K562 (cell line): ENCODE measurements around the gene CITED2. TPM values are rescaled to one million over a fixed set of nuclear protein-coding genes. Genes with fewer than 3 reads are reported as not detected.
A peak's percentile ranks its signal among the peaks of the same experiment; 100 is the strongest.

Experiments used
- BRD4 ChIP-seq: fragments of 200-600 bp; sonication (generic); IDR thresholded peaks from 2 replicates; pipeline ENCODE4 v1.6.1; 2017; ENCODE audit warnings: inconsistent platforms
- BRF1 ChIP-seq: IDR thresholded peaks from 3 replicates; pipeline ENCODE4 v1.6.1; 2011; ENCODE audit warnings: borderline replicate concordance, mild to moderate bottlenecking; ENCODE audit not compliant: insufficient read length; ENCODE audit errors: extremely low read depth
- CAMTA2 ChIP-seq: fragments of 250-450 bp; sonication (Bioruptor Pico); conservative IDR thresholded peaks from 2 replicates; pipeline ENCODE4 v1.5.1; 2022
- CBX2 ChIP-seq: fragments of 200-600 bp; sonication (generic); IDR thresholded peaks from one replicate; pipeline ENCODE4 v1.6.1; 2012; ENCODE audit warnings: mild to moderate bottlenecking, low read length, inconsistent platforms; ENCODE audit not compliant: insufficient read depth, poor library complexity, severe bottlenecking
- CBX3 ChIP-seq, 2 experiments: IDR thresholded peaks; 1 replicate in 1 of 2; 2 replicates in 1 of 2; pipeline ENCODE4 v1.6.1; 2012; ENCODE audit warnings: inconsistent platforms in 2 of 2, low read length in 2 of 2, borderline replicate concordance in 1 of 2, control low read depth in 1 of 2
- CBX8 ChIP-seq: fragments of 200-600 bp; sonication (generic); IDR thresholded peaks from 2 replicates; pipeline ENCODE4 v1.6.1; 2012; ENCODE audit warnings: borderline replicate concordance, mixed run types, low read depth, mild to moderate bottlenecking, moderate library complexity, mixed read lengths, low read length, control low read depth, inconsistent platforms; ENCODE audit not compliant: poor library complexity, severe bottlenecking; ENCODE audit errors: extremely low read depth
- CHD1 ChIP-seq: fragments of 200-600 bp; sonication (generic); IDR thresholded peaks from one replicate; pipeline ENCODE4 v1.6.1; 2012; ENCODE audit warnings: mild to moderate bottlenecking, moderate library complexity, low read length, inconsistent platforms
- GATA2 ChIP-seq: sonication (generic); formaldehyde crosslinking; IDR thresholded peaks from 2 replicates; pipeline ENCODE4 v1.4.0; 2020; ENCODE audit warnings: mild to moderate bottlenecking, missing genetic modification reagents
- GTF2F1 ChIP-seq: IDR thresholded peaks from 2 replicates; pipeline ENCODE4 v1.6.1; 2011; ENCODE audit warnings: low read depth, low read length, improper control_type of control experiment
- HES1 ChIP-seq: fragments of 450-650 bp; IDR thresholded peaks from 2 replicates; pipeline ENCODE4 v1.6.1; 2016; ENCODE audit warnings: low read depth, mild to moderate bottlenecking, moderate library complexity
- ID3 ChIP-seq, 2 experiments: fragments of 250-450 bp in 1 of 2; fragments of 450-650 bp in 1 of 2; sonication (Bioruptor Pico) in 1 of 2; IDR thresholded peaks; 2 replicates each; pipeline versions ENCODE4 v1.6.1 to v1.8.0; 2016 to 2021; ENCODE audit warnings: mild to moderate bottlenecking in 2 of 2, moderate library complexity in 2 of 2, missing compliant biosample characterization in 1 of 2, missing genetic modification characterization in 1 of 2
- IRF2 ChIP-seq: sonication (generic); formaldehyde crosslinking; IDR thresholded peaks from 2 replicates; pipeline ENCODE4 v1.8.1; 2022; ENCODE audit warnings: mild to moderate bottlenecking, missing genetic modification reagents
- PREB ChIP-seq: sonication (generic); formaldehyde crosslinking; IDR thresholded peaks from 2 replicates; pipeline ENCODE4 v1.8.1; 2023; ENCODE audit warnings: mild to moderate bottlenecking, missing genetic modification reagents
- TSC22D4 ChIP-seq: fragments of 450-650 bp; IDR thresholded peaks from 2 replicates; pipeline ENCODE4 v1.6.1; 2016; ENCODE audit warnings: missing genetic modification characterization, missing biosample characterization, control low read depth
- ZFP36 ChIP-seq: fragments of 150-350 bp; IDR thresholded peaks from 2 replicates; pipeline ENCODE4 v1.6.1; 2018; ENCODE audit warnings: low read length, low read depth; ENCODE audit not compliant: partially characterized antibody
- ZNF143 ChIP-seq: sonication (generic); formaldehyde crosslinking; IDR thresholded peaks from 2 replicates; pipeline ENCODE4 v1.9.0; 2022; ENCODE audit warnings: mild to moderate bottlenecking, missing genetic modification reagents
- ZNF280A ChIP-seq: fragments of 450-650 bp; IDR thresholded peaks from 2 replicates; pipeline ENCODE4 v1.6.1; 2018; ENCODE audit warnings: mild to moderate bottlenecking, low read depth; ENCODE audit not compliant: partially characterized antibody
- ZNF639 ChIP-seq, 2 experiments: fragments of 200-800 bp in 1 of 2; sonication (Bioruptor generic) in 1 of 2; sonication (generic) in 1 of 2; formaldehyde crosslinking in 1 of 2; IDR thresholded peaks in 1 of 2; conservative IDR thresholded peaks in 1 of 2; 2 replicates each; pipeline versions ENCODE4 v1.5.0 to v1.6.1; 2016 to 2020; ENCODE audit warnings: missing compliant biosample characterization in 1 of 2, missing genetic modification characterization in 1 of 2, missing genetic modification reagents in 1 of 2
- polyA plus RNA-seq, 8 experiments: library from polyadenylated mRNA; depleted of rRNA in 4 of 8; stranded (reverse) in 5 of 8; unstranded in 3 of 8; fragments of >200 nt; fragmentation: Nextera tagmentation in 2 of 8; fragmentation: Illumina TruSeq in 1 of 8; extraction: Ambion mirVana in 2 of 8; extraction: Trizol in 1 of 8; gene quantifications; 2 replicates each; pipeline versions ENCODE4 v1.2.1 to v1.2.3, GENCODE V29; 2011 to 2014; ENCODE audit warnings: inconsistent platforms in 1 of 8, missing spikeins in 1 of 8
- total RNA-seq, 7 experiments: library from RNA; depleted of rRNA in 6 of 7; stranded (reverse); fragments of >200 nt in 6 of 7; fragmentation: Illumina TruSeq in 2 of 7; extraction: Trizol in 2 of 7; gene quantifications; 2 replicates each; pipeline versions ENCODE4 v1.2.1 to v1.2.3, GENCODE V29; 2011 to 2021; ENCODE audit warnings: low replicate concordance in 1 of 7

CITED2 gene
- total and polyA plus RNA-seq, 9 of the 15 experiments (the other 6 are each of a cell fraction or from before 2014, with no cell fraction given): 0.21 to 86.1 (median 17.5) TPM

- TF ChIP-seq ZNF280A (no peak), CHD1 (peak; percentile 82), GTF2F1 (peak; percentile 92), BRD4 (peak; percentile 94; the same call in 1 of the 2 replicates), HES1 (no peak), ZNF143 (CRISPR knock-in tag) (no peak), ID3 (CRISPR knock-in tag; IDR thresholded peaks at IDR 0.05) (no peak), ID3 (tag; IDR thresholded peaks at IDR 0.05) (peak; percentile 72; the same call in 1 of the 2 replicates), GATA2 (CRISPR knock-in tag) (no peak), ZFP36 (no peak), CBX3 (IDR thresholded peaks at IDR 0.05; ENCODE audit: borderline replicate concordance in 1 of 2, low read length in 2 of 2) (peak in 1 of 2 experiments; percentile 91; a peak in 2 of 3 replicates), PREB (CRISPR knock-in tag) (peak; percentile 95; the same call in 1 of the 2 replicates), ZNF639 (CRISPR knock-in tag; conservative IDR thresholded peaks at IDR 0.05 in 1 of 2, IDR thresholded peaks at IDR 0.05 in 1 of 2) (peak in 1 of 2 experiments; percentile 29; a peak in 1 of 4 replicates), CAMTA2 (CRISPR knock-in tag) (peak; percentile 85; the same call in 1 of the 2 replicates), IRF2 (CRISPR knock-in tag) (no peak), CBX2 (no peak), BRF1 (no peak), TSC22D4 (tag) (no peak), CBX8 (no peak)
Measured at GRCh38 chr6:139374357-139375225, at the start of gene CITED2 (continued).
